Stomach (tissue), 4 donors: ENCODE measurements around the gene WDR59.

ENCODE experiments used
- EP300 ChIP-seq: sonication (generic); formaldehyde crosslinking; IDR thresholded peaks from one replicate; pipeline ENCODE4 v1.6.1; 2017; ENCODE audit warnings: antibody characterized with exemption
- POLR2A ChIP-seq, 4 donors: fragments of 450-650 bp; IDR thresholded peaks; one replicate each; pipeline ENCODE4 v1.6.1; 2016; ENCODE audit warnings: antibody characterized with exemption in 4 of 4, control low read depth in 2 of 4, mild to moderate bottlenecking in 1 of 4, moderate library complexity in 1 of 4
- POLR2AphosphoS5 ChIP-seq, 3 donors: sonication (generic); formaldehyde crosslinking; IDR thresholded peaks; one replicate each; pipeline ENCODE4 v1.6.1; 2016; ENCODE audit warnings: antibody characterized with exemption in 3 of 3
- TF ChIP-seq, protein P1 (sequence below), 7 experiments: fragments of 450-650 bp in 4 of 7; fragments of 200-600 bp in 3 of 7; sonication (generic) in 3 of 7; IDR thresholded peaks; one replicate each; pipeline ENCODE4 v1.5.1; 2016 to 2019; ENCODE audit warnings: antibody characterized with exemption in 7 of 7, control low read depth in 2 of 7, mild to moderate bottlenecking in 1 of 7

GRCh38 chr16:74837056-74837455 is 147.9 kb downstream of the WDR59 start:
- no peak for TF ChIP-seq EP300
- TF ChIP-seq, protein P1, sequence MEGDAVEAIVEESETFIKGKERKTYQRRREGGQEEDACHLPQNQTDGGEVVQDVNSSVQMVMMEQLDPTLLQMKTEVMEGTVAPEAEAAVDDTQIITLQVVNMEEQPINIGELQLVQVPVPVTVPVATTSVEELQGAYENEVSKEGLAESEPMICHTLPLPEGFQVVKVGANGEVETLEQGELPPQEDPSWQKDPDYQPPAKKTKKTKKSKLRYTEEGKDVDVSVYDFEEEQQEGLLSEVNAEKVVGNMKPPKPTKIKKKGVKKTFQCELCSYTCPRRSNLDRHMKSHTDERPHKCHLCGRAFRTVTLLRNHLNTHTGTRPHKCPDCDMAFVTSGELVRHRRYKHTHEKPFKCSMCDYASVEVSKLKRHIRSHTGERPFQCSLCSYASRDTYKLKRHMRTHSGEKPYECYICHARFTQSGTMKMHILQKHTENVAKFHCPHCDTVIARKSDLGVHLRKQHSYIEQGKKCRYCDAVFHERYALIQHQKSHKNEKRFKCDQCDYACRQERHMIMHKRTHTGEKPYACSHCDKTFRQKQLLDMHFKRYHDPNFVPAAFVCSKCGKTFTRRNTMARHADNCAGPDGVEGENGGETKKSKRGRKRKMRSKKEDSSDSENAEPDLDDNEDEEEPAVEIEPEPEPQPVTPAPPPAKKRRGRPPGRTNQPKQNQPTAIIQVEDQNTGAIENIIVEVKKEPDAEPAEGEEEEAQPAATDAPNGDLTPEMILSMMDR (IDR thresholded peaks at IDR 0.05): no peak
- no peak for TF ChIP-seq POLR2A (IDR thresholded peaks at IDR 0.05)
- no peak for TF ChIP-seq POLR2AphosphoS5 (IDR thresholded peaks at IDR 0.05)
